AG20443 (cell line): ENCODE measurements around the gene ARHGAP25.

Source experiments
- DNase-seq: peaks from one replicate; pipeline ENCODE4 v3.0.0; 2012; ENCODE audit warnings: low spot score, mixed read lengths

Gene ARHGAP25

GRCh38 chr2:68734688-68735525, at the start of gene ARHGAP25:
Gene ARHGAP25 (plus strand): TSS chr2:68734811. CDS start chr2:68735200, 389 bp downstream.
- no peak for DNase-seq

- DNase-seq: no peak
Measured at GRCh38 chr2:68686178-68686577, 48.4 kb upstream of the ARHGAP25 start.

GRCh38 chr2:68687018-68687417, 47.6 kb upstream of the ARHGAP25 start:
- DNase-seq: no peak

- no peak for DNase-seq
Measured at GRCh38 chr2:68689553-68690537, 44.8 kb upstream of the ARHGAP25 start.

GRCh38 chr2:68690851-68691250, 43.8 kb upstream of the ARHGAP25 start:
- no peak for DNase-seq

GRCh38 chr2:68692511-68692910, 42.1 kb upstream of the ARHGAP25 start:
- DNase-seq: no peak

- no peak for DNase-seq
Measured at GRCh38 chr2:68693951-68694350, 40.7 kb upstream of the ARHGAP25 start.

- no peak for DNase-seq
Measured at GRCh38 chr2:68695971-68696370, 38.6 kb upstream of the ARHGAP25 start.

- DNase-seq: no peak
Measured at GRCh38 chr2:68696554-68696953, 38.1 kb upstream of the ARHGAP25 start.

- no peak for DNase-seq
Measured at GRCh38 chr2:68698567-68699377, 35.8 kb upstream of the ARHGAP25 start.

- DNase-seq: no peak
Measured at GRCh38 chr2:68700560-68700959, 34.1 kb upstream of the ARHGAP25 start.

GRCh38 chr2:68706637-68707036, 28.0 kb upstream of the ARHGAP25 start:
- DNase-seq: no peak

- DNase-seq: no peak
Measured at GRCh38 chr2:68708629-68709028, 26.0 kb upstream of the ARHGAP25 start.

GRCh38 chr2:68709421-68709911, 25.1 kb upstream of the ARHGAP25 start:
- peak; percentile 67 for DNase-seq

- DNase-seq: no peak
Measured at GRCh38 chr2:68710336-68710735, 24.3 kb upstream of the ARHGAP25 start.

GRCh38 chr2:68710756-68711155, 23.9 kb upstream of the ARHGAP25 start:
- no peak for DNase-seq

GRCh38 chr2:68714866-68715265, 19.7 kb upstream of the ARHGAP25 start:
- DNase-seq: no peak

GRCh38 chr2:68715353-68716041, 19.1 kb upstream of the ARHGAP25 start:
- peak; percentile 69 for DNase-seq

GRCh38 chr2:68716604-68717304, 17.9 kb upstream of the ARHGAP25 start:
- no peak for DNase-seq

- no peak for DNase-seq
Measured at GRCh38 chr2:68717305-68717661, 17.3 kb upstream of the ARHGAP25 start.

- no peak for DNase-seq
Measured at GRCh38 chr2:68719912-68720311, 14.7 kb upstream of the ARHGAP25 start.
